MV-4-11 (cell line): ENCODE data around the gene MCU.
A peak's percentile ranks its signal among the peaks of the same experiment; 100 is the strongest.

ENCODE experiments used
- DNase-seq: peaks from one replicate; lab custom pipeline; 2025; lab: John Stamatoyannopoulos, UW

MCU gene

GRCh38 chr10:72802332-72802731 is 110.4 kb downstream of the MCU start:
- no peak for DNase-seq

- no peak for DNase-seq
Observed at GRCh38 chr10:72802763-72803505, 111.0 kb downstream of the MCU start.

DNA sequence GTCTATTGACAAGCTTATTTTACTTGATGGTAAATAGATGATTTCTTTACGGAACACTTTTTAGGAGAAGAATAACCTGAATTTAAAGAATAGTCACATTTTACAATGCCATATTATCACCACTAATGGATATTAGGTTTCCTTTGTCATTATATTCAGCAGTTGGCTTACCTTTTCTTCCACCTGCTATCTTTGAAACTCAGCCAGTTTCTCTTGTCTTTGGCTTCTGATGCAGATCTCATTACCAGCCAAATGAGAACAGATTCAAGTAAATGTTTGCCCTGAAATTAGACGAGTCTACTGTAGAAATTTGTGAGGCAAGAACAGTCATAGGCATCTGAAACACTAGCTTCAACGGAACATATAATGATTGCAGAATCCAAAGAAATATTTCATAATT is 116.1 kb downstream of the MCU start:
- DNase-seq, result no peak

DNA sequence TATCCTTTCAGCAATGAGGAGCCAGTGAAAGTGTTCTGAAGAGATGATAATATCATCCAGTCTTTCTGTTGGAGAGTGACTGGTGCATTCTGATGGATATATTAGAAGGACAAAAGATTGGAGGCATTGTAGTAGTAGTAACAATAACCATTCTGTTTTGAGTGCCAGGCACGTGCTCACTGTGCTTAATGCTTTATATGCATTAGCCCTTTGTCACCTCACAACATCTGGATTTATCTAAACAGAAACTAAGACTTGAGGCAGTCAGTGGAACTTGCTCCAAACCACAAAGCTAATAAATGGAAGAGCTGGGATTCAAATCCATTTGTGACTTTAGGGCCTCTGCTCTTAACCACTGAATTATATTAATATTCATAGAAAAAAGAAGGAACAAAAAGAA is 117.1 kb downstream of the MCU start:
- no peak for DNase-seq

- DNase-seq, result no peak
Observed at GRCh38 chr10:72810976-72811375, 119.0 kb downstream of the MCU start.

DNA sequence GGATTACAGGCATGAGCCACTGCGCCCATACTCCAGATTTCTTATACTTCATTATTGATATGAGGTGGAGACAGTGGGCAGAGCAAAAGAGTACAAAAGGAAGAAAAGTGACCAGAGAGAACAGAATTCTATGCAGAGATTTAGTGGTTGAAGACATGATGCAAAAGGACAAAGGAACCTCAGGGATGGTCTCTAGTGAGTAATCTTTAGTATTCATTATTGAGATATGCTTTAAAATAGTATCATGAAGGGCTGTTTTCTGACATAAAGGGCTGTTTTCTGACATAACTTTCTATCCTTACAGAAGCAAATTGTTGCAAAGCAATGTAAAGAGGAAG is 120.4 kb downstream of the MCU start:
- no peak for DNase-seq

DNA sequence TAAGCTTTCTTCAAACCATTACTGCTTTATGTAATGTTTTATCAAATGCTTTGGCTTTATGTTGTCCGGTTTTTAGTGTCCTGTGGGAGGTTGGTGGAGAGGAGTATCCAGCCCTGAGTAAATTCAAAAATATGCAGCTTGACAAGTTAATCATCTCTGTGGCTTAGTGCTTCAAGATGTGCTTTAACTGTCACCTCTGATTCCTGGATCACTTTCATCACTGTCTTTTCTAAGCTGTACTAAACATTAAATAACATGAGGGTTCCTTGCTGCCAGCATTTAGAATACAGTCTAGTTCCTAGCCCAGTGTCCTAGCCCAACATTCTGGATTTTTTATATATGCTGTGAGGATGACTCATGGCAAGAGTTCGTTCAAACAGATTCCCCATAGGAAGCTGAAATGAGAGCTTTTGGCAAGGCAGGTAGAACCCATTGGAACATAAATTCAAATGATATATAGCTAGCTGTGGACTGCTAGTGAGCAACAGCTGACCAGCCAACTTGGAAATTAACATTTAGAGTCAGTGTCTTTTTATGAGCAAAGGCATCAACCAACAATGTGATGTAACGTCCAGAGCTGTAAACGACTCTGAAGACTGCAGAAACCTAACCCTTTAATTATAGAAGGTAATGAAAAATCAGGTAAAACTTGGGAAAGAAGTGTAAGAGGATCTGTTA is 120.9 kb downstream of the MCU start:
- peak; percentile 64 for DNase-seq

DNA sequence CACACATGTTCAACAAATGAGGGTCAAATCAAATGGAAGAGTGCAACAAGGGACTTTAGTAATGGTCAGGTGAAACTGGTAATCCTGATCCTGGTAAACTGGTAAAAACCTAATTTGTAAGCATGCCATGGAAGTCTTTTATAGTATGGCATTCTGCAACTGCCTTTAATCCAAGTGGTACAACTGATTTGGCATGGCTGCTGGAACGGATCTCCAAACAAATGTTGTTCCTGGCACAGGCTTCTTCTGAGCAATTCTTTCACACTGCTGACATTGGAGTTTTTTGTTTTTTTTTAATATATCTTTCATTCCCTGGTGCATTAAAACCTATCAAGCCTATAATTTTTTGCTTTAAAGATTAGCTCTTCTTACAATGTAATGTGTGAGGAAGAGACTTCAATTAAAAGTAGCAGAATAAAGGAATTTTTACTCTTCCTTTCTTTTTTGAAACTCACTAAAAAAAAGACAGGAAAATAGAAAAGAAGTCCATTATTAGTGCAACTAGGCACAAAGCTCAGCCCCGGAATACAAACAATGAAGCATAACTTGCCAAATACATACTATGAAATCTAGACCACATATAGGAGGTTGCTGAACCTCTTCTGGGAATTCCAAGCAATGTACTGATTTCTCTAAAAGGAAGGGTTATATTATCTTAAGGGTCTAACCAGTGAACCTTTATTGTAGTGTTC is 122.3 kb downstream of the MCU start:
- no peak for DNase-seq

- no peak for DNase-seq
Observed at GRCh38 chr10:72816565-72816964, 124.6 kb downstream of the MCU start.

GRCh38 chr10:72818076-72818475 is 126.1 kb downstream of the MCU start:
- no peak for DNase-seq

DNA sequence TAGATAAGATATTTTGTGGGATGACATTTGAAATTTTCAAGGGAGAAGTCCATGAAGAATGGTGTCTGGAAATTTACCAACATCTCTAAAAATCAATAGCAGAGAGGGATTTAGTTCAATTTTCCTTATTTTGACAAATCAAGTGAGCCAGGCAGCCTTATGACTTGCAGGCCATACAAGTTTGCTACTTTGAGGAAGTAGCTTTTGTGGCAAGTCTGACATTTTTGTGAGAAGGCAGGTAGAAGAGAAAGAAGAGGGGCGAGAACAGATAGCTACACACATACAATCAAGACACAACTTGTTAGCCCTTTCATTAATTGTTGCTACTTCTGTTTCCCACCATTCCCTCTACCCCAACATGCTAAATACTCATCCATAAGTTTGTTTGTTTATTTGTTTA is 127.1 kb downstream of the MCU start:
- peak; percentile 12 for DNase-seq

DNA sequence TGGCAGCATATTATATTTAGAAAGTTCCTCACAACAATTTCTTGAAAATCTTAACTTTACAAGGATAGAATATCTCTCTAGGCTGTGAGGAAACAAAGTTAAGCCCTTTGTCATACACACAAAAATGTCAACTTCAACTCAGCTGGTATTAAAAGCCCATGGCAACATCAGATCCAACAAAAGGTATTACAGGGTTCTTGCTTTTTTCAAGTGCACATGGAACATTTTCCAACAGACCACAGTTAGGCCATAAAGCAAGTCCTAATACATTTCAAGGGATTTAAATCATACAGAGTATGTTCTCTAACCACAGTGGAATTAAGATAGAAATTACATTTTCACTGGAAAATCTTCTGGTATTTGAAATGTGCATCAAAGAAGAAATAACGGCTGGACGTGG is 129.7 kb downstream of the MCU start:
- no peak for DNase-seq

DNA sequence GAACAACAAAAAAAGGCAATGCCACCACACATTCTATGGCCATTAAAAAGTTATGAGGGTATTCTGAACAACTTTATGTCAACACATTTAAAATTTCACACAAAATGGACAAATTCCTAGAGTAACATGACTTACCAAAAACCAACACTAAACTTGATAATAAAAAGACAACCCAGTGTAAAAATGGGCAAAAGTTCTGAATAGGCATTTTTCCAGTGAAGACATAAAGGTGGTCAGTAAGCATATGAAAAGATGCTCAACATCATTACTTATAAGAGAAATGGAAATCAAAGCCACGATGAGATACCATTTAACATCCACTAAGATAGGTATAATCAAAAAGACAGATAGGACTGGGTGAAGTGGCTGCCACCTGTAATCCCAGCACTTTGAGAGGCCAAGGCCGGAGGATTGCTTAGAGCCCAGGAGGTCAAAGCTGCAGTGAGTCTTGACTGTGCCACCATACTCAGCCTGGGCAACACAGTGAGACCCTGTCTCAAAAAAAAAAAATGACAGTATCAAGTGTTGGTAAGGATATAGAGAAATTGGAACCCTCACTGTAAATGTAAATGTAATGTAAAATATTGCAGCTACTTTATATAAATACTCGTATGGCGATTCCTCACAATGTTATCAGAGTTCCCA is 130.5 kb downstream of the MCU start:
- no peak for DNase-seq

DNA sequence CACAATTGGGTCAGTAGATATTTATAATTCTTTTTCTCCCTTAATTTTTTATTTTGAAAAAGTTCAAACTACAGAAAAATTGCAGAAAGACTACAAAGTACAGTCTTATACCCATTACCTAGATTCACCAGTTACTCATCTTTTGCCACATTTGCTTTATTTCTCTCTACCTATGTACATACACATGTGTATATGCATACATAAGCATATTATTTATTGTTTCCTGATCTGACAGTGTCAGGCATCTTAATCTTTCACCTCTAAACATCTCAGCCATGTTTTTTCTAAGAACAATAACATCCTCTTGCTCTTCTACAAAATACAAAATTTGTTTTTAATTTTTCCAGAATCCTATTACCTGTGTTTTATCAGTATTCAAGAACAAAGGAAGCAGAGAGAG is 133.2 kb downstream of the MCU start:
- no peak for DNase-seq

DNA sequence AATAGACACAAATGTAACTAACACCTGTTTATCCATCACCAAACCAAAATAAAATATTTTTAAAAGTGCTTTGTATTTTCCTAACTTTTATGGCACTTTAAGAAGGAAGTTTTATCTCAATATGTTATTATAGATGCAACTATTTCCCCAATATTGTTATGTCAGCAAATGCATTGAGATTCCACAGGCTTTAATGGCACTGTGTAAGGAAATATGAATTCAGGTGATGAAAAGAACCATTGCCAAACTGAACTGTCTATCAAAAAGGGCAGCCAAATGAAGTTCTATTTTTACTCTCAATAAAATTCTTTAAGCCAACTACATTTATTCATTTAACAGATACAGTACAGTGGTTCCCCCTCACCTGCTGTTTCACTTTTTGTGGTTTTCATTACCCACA is 134.4 kb downstream of the MCU start:
- no peak for DNase-seq

GRCh38 chr10:72828294-72828693 is 136.4 kb downstream of the MCU start:
- DNase-seq, result no peak

DNA sequence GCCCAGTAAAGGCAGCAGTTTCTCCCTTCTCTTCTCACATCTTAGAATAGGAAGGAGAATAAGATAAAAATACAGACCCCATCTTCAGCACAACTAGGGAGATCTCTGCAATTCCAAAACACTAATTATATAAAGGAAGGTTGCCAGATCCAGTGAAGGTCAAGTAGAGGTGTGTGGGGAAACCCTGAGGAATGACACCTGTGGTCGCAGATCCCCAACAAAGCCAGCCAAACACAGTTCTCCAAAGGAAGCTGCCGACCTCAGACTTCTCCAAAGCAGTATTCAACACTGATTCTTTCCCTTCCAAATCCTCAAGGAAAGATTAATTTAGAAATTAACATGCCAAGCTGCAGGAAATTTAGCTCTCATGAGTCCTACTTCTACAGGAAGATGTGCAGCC is 138.7 kb downstream of the MCU start:
- DNase-seq, result no peak

- no peak for DNase-seq
Observed at GRCh38 chr10:72831696-72832409, 139.9 kb downstream of the MCU start.

DNA sequence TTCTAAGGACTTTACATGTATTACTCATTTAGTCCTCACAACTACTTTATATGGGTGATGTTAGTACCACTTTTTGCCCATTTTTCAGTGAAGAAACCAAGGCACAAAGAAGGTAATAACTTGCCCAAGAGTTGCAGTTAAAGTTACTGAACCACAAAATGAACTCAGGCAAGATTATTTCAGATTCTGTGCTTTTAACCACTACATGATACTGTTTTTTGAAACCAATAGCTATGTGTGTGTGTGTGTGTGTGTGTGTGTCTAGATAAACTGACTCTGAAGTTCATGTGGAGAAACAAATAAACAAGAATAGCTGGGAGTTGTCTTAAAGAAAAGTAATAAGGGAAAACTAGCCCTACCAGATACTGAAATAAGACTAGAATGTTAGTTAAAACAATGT is 140.8 kb downstream of the MCU start:
- DNase-seq, result no peak

DNA sequence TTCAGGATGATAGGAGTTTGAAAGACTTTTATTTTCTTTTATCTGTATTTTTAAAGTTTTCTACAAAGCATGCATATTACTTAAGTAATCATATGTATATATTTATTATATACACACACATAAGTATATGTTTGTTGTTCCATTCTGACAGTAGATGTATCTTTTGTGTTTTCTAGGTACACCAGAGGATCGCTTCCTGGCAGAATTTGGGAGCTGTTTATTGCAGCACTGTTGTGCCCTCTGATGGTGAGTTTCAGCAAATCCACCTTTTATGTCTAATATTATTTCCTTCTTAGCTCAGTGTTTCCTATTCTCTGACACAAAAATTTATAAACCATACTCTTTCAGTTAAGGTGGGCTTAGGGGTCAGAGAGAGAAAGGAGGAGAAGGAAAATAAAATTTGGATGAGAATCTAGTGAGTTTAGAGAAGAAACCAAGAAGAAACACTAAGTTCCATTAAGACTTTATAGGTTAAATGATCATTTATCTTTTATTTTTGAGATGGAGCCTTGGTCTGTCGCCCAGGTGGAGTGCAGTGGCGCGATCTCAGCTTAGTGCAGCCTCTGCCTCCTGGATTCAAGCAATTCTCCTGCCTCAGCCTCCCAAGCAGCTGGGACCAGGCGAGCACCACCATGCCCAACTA is 142.4 kb downstream of the MCU start:
- DNase-seq, result peak; percentile 52

GRCh38 chr10:72840319-72840718 is 148.4 kb downstream of the MCU start:
- DNase-seq, result no peak

DNA sequence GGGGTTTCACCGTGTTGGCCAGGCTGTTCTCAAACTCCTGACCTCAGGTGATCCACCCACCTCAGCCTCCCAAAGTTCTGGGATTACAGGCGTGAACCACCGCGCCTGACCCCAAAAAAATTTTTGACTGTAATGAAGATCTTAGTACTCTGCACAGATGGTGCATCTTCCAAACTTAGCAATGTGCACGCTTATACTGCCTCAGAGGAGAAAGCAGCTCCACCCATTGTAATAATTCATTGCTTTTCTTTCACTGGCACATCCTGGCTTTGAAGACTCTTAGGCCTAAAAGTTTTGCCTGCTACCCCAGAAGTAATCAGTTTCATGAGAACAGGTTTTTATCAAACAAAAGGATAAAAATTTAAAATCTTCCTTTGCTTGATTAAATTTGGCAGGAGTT is 149.5 kb downstream of the MCU start:
- DNase-seq, result no peak
